ENCODE results near the gene UBR7.
"Not testable (repeated sequence)": the region's sequence is repeated elsewhere in the genome, so short reads cannot be mapped to it uniquely, and the experiment has no call there.

Gene UBR7

DNA sequence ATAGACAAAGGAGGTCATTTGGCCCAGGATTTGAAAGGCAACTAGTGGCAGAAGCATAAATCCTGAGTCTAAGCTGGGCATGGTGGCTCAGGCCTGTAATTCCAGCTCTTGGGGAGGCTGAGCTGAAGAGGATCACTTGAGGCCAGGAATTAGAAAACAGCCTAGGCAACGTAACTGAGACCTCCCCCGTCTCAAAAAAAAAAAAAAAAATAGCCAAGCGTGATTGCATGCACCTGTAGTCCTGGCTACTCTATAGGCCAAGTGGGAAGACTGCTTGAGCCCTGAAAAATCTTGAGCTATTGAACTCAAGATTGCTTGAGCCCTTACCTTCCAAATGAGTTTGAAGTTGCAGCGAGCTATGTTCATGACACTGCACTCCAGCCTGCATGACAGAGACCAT, 8.0 kb upstream of the UBR7 start:
- no peak for DNase-seq

DNA sequence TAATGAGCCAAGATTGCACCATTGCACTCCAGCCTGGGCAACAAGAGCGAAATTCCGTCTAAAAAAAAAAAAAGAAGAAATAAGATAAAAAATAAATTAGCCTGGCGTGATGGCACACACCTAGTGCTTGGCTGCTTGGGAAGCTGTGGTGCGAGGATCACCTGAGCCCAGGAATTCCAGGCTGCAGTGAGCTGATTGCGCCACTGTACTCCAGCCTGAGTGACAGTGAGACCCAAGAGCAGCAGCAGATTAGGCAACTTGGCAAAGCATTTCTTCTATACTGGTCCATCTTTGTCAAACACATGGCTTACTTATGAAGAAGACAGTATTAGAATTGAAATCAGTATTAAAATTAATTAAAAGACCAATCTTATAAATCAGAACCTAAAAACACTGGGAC, 6.5 kb upstream of the UBR7 start:
- DNase-seq: no peak

DNA sequence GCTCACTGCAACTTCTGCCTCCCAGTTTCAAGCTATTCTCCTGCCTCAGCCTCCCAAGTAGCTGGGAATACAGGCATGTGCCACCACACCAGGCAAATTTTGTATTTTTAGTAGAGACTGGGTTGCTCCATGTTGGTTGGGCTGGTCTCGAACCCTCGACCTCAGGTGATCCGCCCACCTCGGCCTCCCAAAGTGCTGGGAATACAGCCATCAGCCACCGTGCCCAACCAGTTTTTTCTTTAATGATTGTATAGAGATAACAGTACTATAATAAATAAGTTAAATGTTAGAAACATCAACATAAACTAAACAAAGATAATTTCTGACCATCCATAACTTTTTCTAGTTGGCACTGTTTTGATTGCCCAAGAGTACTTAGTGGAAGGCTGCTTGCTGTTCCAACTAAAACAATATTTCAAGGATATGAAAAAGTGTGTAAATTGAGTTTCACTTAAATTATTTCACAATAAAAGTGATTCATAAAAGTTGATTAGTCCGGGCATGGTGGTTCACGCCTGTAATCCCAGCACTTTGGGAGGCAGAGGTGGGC, 5.8 kb upstream of the UBR7 start:
- DNase-seq: no peak

DNA sequence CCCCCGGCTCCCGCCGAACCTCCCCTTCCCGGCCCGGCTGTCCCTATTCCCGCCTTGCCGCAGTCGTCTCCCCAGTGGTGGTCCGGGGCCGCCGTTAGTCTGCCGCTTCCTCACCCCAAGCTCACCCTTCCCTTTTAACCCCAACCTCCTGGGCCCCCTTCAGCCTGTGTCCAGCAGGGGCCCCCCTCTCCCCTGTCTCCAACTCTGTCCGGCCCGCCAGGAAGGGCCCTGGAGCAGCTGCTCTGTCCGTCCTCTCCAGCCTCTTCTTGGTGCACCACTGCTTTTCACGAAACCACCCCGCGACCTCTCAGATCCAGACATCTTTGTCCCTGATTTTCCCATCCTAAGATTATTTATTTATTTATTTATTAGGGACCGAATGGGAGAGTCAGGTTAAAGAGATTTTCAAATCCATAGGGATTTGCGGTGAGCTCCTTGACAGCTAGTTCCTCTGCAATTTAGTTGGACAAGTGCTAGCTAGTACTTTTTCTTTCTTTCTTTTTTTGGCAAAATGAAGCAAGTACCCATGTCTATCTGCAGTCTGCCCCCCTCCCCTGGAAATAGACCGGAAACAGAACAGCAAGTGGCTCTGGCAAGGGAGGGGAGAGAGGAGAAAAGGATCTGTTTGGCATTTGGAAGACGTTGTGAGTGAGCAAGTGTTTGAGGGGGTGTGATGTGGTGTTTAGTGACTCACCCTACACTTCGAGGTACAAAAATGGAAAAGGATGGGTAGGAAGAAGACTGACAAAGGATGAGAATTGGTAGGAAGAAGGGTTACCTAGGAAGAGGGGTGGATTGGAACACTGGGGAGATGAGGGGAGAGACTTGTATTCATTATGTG, 632 bp downstream of the UBR7 start:
- DNase-seq: no peak

DNA sequence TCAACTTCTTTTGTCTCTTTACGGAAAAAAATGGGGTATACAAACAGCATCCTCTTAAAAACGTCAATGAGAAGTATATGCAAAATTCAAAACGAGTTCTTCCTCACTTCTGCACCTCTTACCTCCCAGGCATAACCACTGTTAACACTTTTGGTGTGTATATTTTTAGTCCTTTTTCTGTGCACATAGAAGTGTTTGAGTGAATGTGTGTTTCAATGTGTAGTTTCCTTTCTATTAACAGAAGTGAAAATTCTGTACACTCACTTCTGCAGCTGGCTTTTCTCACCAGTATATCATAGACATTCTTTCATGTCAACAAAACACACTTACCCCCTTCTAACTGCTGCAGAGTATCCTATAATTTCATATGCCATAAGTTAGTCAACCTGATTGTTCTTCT, 5.4 kb downstream of the UBR7 start:
- no peak for DNase-seq

DNA sequence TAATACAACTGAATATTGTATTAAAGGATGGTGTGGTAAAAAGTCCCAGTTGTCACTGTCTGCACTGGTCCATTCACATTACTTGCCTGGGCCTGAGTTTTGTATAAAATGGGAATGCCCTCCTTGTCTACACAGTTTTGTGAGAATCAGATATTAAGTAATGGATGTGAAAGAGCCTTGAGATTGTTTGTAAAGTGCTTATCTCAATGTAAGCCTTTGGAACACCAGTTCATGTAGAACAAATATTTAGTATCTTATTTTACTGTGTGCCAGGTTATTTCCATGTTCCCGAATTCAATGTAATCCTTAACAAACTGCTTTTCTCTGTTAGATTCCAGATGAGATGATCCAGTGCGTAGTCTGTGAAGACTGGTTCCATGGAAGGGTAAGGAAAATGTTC, 7.5 kb downstream of the UBR7 start:
- no peak for DNase-seq

DNA sequence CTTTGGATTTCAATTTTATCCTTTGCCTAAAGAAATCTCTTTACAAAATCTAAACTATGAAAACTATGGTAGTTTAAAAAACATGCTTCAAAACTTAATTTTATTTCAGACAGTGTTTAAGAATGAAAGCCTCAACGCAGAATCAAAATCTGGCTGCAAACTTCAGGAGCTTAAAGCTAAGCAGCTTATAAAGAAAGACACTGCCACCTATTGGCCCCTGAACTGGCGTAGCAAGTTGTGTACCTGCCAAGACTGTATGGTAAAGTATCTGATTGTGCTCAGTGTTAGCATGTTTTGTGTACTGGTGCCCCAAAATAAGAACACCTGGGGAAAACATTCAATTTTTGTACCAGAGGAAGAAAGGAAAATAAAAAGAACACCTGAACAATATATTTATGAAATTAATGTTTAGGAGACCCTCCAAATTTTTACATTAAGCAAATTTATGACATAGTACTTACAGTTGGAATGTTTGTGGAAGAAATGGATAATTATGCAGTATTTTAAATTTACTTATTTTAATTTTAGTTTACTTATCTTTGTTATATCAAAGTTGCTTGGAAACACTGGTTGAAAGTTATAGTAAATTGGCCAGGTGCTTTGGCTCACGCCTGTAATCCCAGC, 12.2 kb downstream of the UBR7 start:
- no peak for DNase-seq

DNA sequence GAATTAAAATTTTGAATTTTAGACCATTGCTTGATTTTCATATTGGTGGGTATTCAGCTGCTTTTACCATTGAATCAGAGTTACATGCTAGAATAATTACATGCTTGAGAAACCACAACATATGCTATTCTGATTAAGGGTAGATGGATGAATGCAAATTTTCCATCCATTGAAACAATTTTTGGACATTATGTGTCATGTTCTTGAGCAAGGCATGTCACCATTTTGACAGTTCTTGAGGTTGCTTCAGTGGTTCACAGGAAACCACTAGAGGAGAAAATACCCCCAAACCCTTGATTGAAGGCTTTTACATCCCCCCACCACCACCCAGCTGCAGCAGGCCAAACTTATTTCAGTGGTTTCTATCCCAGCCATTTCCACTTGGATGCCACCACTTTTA, 13.5 kb downstream of the UBR7 start:
- DNase-seq: no peak

DNA sequence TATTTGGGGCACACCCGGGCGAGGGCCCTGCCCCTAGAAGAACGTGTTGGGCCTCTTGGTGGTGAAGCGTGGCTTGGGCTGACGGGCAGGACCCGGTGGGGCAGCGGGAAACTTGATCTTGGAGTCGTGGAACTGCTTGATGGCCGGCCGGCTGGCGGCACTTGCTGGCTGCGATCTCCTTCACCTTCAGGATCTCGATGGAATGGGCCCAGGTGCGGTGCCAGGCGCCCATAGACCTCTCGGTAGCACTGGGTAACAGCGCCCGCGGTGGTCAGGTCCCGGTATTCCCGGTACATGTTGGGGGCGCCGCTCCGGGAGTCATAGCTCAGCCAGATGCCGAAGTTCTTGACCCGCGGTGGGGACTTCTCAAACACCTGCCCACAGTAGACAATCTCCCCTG, 16.5 kb downstream of the UBR7 start:
- no peak for DNase-seq

DNA sequence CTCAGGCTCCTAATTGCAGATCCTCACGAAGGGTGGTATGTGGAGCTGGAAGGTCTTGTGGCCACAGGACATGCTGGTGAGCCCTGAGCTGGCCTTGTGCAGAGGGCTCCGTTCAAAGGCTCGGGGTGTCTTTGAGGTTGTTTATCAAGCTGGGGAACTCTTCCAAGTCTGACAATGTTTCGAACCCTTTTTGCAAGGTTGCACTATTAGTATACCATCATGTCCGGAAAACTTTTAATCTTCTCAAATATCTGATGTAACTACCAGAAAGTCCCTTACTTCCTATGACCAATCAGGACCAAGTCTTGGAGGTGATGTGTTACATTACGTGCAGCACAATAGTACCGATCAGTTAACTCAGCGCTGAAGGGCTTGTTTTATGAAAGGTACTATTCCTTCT, 21.5 kb downstream of the UBR7 start:
- DNase-seq: no peak

DNA sequence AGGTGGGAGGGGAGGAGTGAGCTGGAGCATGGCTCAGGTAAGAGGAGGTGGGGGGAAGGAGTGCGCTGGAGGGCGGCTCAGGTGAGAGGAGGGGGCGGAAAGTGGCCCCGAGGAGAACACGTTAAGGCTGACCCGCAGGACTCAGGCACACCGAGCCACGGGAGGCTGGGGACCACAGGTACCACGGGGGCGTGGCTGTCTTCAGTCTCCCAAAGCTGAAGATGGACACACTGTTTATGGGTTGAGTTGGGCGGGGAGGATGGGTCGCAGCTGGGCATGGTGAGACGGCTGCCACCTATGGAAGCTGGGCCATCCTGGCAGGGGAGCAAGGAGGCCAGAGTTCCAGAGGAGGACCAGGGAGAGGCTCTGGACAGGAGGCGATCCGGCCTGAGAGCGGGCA, 23.5 kb downstream of the UBR7 start:
- DNase-seq: no peak

DNA sequence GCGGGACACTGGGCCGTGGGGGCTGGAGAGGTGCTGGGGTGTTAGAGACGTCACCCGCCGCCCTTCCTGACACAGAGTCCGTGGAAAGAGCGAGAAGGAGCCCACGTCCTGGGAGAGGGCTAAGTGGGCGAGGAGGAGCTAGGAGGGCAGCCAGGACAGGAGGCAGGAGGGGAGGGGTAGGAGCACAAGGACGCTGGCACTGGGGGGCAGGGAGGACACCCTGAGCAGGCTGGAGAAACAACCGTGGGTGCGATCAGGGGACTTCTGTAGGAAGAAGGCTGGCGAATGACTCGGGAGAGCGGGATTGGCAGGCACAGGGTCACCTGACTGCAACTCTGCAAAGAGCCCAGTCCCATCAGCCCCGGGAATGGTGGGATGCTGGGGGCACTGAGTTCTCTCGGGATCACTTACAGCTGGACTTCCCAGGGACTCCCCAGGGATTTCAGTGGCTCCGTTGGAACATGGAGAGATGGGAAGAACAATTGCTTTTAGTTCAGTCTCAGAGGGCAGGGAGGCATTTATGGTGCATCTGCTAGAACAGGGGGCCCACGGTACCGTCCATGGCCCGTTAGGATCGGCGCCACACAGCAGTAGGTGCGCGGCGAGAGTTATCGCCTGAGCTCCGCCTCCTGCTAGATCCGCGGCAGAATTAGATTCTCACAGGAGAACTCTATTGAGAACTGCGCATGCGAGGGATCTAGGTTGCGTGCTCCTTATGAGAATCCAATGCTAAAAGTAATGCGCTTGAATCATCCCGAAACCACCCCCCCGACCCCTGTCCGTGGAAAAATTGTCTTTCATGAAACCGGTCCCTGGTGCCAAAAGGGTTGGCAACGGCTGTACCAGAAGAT, 24.3 kb downstream of the UBR7 start:
- DNase-seq: peak; percentile 28

DNA sequence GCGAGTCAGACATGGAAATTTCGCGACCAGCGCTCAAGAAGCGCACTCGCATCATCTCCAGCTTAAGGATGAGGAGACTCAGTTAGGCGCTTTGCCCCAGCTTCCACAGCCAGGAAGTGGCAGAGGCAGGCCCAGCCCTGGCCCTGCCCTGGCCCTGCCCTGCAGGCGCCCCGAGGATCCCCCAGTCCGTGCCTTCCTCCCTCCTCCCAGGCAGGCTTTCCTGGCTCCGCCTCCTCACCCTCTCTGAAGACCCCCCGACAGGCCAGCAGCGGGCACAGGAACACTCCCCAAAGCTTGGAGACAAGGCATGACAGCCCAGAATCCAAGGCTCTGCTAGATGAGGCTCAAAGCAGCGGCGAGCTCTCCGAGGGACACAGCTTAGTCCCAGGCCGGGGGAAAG, 25.1 kb downstream of the UBR7 start:
- DNase-seq: no peak

DNA sequence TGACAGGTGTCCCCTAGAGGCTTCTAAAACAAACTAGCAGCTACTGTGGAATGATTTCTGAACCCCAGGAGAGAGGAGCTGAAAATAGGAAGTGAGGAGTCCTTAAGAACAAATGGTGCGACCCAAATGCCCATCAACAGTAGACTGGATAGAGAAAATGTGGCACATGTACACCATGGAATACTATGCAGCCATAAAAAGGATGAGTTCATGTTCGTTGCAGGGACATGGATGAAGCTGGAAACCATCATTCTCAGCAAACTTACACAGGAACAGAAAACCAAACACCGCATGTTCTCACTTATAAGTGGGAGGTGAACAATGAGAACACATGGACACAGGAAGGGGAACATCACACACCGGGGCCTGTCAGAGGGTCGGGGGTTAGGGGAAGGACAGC, 26.0 kb downstream of the UBR7 start:
- DNase-seq: not testable (repeated sequence)

DNA sequence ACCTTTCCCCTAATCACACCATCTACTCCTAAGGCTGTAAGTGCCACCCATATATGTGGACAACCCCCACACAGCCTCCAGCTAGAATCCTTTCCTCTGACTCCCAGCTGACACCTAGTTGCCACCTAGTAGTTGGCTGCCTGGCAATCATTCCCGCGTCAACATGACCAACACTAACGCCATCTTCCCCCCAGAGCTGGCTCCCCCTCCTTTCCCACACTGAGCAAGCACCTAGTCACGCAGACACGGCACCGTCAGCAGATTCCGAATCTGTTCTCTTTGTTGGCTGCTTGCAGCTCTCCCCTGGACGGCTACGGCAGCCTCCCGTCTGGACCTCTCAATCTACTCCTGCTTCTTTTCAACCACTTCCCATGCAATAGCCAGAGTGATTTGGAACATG, 27.7 kb downstream of the UBR7 start:
- no peak for DNase-seq

DNA sequence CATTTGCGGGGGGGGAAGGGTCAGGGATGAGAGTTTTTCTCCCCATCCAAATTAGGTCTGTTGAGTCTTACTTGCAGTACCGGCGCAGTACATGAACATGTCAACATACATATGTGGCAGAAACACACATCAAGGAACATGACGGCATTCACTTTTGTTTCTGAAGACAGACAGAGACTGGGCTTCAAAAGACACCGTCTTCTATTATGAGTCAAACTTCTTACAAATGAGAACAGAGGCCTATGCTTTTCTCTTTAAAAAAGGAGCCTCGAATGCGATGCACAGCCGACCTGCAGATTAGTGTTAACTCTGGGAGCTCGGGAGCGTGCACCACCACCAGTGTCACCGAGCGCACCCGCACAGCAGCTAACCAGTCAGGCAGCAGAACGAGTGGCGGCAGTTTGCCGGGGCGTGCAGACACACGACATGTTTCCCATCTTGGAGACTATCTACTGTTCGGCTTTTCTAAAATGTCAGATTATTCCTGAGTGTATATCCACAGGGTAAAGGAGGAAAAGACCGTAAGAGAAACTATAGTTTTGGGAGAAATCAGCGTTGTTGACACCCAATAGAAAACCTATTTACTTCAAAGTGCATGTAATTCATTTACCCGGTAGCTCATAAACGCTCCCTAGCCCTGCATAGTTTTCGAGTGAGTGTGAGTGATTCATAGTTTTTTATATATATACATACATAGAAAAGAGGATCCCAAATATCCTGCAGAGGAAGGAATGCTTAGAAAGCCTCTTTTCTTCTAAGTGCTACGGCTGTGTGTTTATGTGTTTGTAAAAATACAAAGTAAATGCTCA, 33.0 kb downstream of the UBR7 start:
- DNase-seq: no peak

DNA sequence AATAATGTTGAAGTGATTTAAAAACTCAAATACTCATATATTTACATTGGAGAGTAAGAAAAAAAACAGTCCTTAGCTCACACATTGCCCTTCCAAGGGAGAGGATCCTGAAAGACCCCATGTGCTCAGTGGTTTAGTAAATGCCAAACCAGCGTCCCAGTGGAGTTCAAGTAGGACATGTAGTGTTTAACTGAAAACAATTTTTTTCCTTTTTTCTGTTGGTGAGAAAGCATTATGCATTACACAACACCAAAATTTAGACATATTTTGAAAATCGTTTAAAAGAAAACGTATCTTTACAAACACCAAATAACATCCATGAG, 33.6 kb downstream of the UBR7 start:
- DNase-seq: no peak

DNA sequence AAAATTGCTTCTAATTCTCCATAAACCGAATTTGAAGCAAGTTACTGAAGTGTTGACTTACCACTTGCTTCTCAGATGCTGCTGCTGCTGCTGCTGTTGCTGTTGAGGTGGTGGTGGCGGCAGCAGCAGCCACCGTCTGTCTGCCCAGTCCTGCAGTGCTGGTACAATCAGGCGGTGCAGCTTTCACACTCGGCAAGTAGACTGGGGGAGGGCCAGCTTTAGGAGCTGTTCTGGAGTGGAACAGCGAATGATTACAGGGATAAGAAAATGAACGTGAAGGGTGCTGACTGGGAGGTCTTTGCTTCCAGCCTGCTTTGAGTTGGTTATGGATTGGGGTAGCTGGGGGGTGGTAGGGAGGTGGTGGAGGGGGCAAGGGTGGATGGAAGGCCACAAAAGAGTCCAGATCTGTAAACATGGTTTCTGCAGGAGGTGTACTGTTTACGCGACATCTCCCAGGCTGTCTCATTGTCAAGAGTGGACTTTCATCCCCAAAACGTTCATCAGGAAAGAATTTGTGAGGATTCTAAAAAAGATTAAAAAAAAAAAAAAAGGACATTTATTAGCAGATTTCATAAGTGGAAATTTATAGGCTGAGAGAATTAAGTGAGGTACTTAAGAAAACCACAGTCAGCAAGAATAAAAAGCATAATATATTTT, 38.8 kb downstream of the UBR7 start:
- no peak for DNase-seq

DNA sequence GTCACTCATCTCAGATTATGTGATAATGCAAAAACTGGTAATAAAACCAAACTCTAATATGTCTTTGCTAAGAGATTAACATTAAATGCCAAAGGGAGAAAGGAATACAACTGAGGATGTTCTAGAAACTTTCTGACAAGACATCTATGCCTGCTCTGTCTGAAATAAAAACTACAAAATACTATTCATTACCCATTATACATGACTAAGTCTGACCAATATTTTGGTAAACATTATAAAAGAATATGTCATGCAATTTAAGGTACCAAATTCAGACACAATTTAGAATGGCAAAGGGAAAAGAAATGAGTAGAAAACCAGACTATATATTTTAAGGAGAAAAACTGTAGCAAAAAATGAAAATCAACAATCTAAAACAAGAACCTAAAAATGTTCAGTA, 39.5 kb downstream of the UBR7 start:
- no peak for DNase-seq

DNA sequence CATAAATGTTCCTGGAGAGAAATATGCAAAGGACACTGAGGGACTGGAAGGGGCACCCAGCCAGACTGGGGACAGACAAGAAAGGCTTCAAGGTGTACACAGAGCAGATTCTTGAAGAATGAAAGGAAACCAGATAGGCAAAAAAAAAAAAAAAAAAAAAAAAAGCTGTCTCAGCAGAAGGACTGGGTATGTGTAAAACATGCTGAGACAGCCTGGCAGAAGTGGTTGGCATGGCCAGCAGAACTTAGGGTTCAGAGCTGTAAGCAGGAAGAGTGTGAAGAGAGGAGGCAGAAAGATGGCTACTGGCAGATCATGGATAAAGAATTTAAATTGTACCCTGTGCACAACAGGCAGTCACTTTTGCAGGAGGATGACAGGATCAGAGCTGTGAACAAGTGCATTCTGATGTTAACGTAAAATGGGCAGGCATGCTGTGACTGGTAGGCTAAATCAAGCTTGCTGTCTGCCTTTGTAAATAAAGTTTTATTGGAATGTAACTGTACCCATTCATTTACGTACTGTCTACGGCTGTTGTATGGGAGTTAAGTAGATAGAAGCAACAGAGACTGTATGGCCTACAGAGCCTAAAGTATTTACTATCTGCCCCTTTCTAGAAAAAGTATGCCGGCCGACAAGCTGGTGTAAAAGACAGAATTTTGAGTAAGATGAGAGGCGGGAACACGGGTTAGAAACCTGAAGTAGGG, 42.2 kb downstream of the UBR7 start:
- no peak for DNase-seq

DNA sequence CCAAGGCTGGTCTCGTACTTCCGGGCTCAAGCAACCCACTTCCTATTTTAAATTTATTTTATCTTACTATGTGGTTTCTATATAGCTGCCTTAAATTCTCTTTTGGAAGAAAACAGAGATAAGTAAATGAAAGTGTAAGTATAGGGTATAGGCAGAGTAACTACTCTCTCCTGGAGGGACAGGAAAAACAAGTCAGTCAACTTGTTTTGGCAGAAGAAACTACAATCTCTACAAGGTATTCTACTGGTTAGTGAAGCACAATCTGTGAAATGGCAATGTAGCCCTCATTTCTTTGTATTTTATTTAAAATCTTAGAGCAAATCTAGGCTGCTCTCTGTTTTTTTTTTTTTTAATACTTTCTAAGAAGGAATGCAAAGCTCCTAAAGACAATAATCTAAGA, 55.4 kb downstream of the UBR7 start:
- DNase-seq: no peak

DNA sequence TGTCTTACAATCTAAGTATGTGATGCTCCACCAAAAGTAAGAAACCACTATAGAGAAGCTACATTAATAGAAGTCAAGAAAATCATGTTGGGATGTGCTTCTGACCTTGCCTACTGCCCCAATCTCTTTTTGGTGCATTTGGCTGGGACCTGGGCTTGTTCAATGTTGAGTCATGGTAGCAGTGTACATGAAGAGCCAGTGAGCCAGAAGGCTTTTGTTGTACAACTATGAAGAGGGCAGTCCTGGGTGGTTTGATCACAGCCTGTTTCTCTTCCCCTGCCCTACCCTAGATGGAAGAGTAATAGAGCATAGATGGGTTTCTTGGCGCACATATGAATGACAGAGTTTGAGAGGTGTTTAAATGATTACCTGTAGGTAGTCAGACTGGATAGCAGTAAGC, 56.4 kb downstream of the UBR7 start:
- no peak for DNase-seq
